ENCODE measurements around the gene MAP7.
"Not testable (repeated sequence)": the region's sequence is repeated elsewhere in the genome, so short reads cannot be mapped to it uniquely, and the experiment has no call there.

Gene MAP7

GRCh38 chr6:136396908-136397307 lies 153.3 kb downstream of the MAP7 start:
- DNase-seq, result no peak

DNA sequence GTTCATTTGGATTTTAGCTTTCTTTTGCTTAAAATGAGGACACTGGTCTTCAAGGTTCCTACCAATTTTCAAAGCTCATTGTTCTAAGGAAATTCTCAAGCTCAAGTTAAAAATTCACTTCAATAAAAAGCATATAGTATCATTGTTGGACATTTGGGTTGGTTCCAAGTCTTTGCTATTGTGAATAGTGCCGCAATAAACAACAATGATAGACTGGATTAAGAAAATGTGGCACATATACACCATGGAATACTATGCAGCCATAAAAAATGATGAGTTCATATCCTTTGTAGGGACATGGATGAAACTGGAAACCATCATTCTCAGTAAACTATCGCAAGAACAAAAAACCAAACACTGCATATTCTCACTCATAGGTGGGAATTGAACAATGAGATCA lies 159.3 kb downstream of the MAP7 start:
- DNase-seq, result not testable (repeated sequence)

GRCh38 chr6:136387316-136387715 lies 162.9 kb downstream of the MAP7 start:
- no peak for DNase-seq

- DNase-seq, result no peak
Observed at GRCh38 chr6:136383268-136383937, 166.8 kb downstream of the MAP7 start.

- no peak for DNase-seq
Observed at GRCh38 chr6:136382676-136383252, 167.5 kb downstream of the MAP7 start.

DNA sequence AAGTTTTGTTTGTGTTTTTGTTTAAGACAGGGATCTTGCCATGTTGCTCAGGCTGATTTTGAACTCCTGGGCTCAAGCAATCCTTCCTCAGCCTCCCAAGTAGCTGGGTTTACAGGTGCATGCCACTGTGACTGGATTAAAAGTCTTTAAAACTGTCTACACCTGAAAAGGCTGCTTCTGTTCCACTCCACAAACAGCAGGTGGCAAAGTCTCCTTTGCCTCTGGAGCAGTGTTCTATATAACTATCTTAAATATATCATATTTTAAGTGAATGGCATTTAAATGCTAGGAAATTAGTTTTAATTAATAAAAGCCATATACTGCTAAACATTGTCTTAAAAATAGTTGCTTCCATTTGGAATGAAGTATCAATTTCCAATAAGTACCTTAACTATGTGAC lies 171.3 kb downstream of the MAP7 start:
- DNase-seq, result no peak

DNA sequence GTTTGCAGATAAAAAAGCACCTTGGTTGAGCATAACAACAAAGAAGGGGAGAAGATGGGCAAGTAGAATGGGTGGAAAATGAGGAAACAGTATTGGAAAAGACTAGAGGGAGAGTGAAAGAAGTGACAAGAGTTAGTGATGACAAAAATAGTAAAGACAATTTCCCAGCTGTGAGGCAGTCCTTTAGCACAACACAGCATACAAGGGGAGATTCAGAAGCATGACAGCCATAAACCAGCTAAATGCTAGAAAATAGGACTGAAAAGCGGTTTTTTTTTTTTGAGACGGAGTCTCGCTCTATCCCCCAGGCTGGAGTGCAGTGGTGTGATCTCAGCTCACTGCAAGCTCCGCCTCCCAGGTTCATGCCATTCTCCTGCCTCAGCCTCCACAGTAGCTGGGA lies 174.4 kb downstream of the MAP7 start:
- not testable (repeated sequence) for DNase-seq

GRCh38 chr6:136371959-136372358 lies 178.3 kb downstream of the MAP7 start:
- no peak for DNase-seq

- DNase-seq, result no peak
Observed at GRCh38 chr6:136370988-136371728, 179.1 kb downstream of the MAP7 start.

DNA sequence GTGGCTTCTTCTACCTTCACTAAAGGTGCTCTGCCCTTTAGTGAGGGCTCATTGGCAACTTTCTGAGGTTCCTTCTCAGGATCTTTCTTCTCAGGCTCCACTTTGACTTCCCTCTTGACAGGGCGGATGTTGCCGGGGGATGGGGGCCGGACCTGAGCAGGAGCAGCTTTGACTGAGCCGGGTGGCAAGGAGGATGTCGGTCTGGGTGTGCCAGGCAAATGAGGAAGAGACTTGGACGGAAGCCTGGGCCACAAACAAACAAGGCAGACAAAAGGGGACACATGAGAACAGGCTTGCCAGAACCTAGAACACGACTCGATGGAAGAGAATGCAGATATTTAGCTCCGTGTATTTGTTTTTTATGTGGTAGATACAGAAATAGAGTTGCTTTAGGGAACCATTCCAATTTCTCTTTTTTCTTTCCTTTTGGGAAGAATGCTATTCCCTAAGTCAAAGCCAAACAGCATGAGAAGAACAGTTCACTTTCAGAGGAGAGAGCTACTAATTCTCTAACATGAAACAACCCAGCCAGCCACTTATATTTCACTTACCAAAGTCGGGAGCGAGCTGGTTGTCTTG lies 184.4 kb downstream of the MAP7 start:
- DNase-seq, result peak in 31 of 51 donors; percentile 9 to 61 (median 39)

- peak in 2 of 51 donors; percentile 19 to 23 for DNase-seq
Observed at GRCh38 chr6:136362421-136363356, 187.5 kb downstream of the MAP7 start.

GRCh38 chr6:136361787-136362186 lies 188.4 kb downstream of the MAP7 start:
- DNase-seq, result no peak

GRCh38 chr6:136360783-136361182 lies 189.4 kb downstream of the MAP7 start:
- DNase-seq, result no peak

- no peak for DNase-seq
Observed at GRCh38 chr6:136359851-136360250, 190.4 kb downstream of the MAP7 start.

GRCh38 chr6:136351518-136352110 lies 198.6 kb downstream of the MAP7 start:
- peak in 4 of 51 donors; percentile 15 to 27 (median 23) for DNase-seq

DNA sequence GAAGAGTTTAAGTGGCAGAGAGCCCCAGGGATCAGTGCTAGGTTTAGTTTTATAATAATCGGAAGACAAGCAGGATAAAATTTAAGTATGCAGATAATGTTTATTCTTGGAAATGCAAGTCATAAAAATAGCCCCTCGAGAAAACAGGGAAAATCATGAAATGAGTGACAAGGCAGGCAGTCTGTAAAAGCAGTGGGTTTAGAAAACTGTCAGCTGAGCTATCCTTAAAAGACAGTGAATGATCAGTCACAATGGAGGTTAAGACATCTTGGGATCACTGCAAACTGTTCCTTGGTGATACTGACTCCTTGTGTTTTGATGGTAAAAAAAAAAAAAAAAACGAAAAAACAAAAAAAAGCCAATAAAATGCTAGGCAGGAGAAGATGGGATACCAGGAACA lies 199.3 kb downstream of the MAP7 start:
- no peak for DNase-seq

DNA sequence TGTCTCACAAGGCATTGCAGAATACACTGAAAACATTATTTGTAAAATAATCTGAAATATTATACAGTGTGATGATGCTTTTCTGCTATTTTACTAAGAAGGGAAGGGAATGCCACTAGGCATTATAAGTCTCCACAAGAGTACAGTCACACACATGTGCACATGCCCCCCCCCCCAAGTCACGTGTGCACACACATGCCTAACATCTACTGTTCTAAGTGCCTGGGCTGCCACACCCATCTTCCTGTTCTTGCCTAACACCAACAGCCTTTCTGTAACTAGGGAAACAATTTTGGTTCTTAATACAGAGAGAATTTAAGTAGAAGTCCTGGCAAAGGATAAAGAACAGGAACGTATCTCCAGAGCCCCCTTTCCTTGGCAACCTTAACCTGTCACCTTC lies 202.4 kb downstream of the MAP7 start:
- no peak for DNase-seq

GRCh38 chr6:136345145-136345544 lies 205.1 kb downstream of the MAP7 start:
- DNase-seq, result no peak

DNA sequence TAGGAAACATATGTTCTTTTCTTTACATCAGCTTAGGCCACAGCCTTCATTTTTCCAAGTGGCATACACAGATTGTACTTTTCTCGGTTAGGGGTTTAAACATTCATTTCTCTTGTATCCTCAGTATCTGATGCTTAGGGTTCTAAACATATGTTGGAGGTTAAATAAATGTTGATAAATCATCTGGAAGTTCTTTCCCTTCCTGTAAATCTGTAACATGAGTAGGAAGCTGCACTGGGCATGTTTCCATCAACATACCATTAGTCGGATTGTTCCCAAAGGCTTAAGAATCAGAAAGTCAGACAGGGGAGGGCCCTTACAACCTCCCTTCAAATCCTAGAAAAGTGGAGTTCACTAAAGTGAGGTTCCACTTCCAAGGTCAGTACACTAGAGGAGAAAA lies 205.8 kb downstream of the MAP7 start:
- DNase-seq, result no peak

GRCh38 chr6:136343700-136344099 lies 206.5 kb downstream of the MAP7 start:
- no peak for DNase-seq

- no peak for DNase-seq
Observed at GRCh38 chr6:136343275-136343674, 206.9 kb downstream of the MAP7 start.
